Stomach (tissue), 4 donors: Measurements from ENCODE around the gene TTC33.
"Not testable (repeated sequence)": the region's sequence is repeated elsewhere in the genome, so short reads cannot be mapped to it uniquely, and the experiment has no call there.

Source experiments
- EP300 ChIP-seq: sonication (generic); formaldehyde crosslinking; IDR thresholded peaks from one replicate; pipeline ENCODE4 v1.6.1; 2017; ENCODE audit warnings: antibody characterized with exemption
- POLR2A ChIP-seq, 4 donors: fragments of 450-650 bp; IDR thresholded peaks; one replicate each; pipeline ENCODE4 v1.6.1; 2016; ENCODE audit warnings: antibody characterized with exemption in 4 of 4, control low read depth in 2 of 4, mild to moderate bottlenecking in 1 of 4, moderate library complexity in 1 of 4
- TF ChIP-seq, protein P1 (sequence below), 7 experiments: fragments of 450-650 bp in 4 of 7; fragments of 200-600 bp in 3 of 7; sonication (generic) in 3 of 7; IDR thresholded peaks; one replicate each; pipeline ENCODE4 v1.5.1; 2016 to 2019; ENCODE audit warnings: antibody characterized with exemption in 7 of 7, control low read depth in 2 of 7, mild to moderate bottlenecking in 1 of 7

DNA sequence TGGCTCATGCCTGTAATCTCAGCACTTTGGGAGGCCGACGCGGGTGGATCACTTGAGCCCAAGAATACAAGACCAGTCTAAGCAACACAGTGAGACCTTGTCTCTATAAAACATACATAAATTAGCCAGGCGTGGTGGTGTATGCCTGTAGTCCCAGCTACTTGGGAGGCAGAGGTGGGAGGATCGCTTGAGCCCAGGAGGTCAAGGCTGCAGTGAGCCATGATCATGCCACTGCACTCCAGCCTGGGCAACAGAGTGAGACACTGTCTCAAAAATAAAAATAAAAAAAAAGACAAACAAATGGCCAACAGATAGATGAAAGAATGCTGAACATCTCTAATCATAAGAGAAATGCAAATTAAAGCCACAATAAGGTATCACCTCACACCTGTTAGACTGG lies 33.2 kb upstream of the TTC33 start:
- TF ChIP-seq, protein P1, sequence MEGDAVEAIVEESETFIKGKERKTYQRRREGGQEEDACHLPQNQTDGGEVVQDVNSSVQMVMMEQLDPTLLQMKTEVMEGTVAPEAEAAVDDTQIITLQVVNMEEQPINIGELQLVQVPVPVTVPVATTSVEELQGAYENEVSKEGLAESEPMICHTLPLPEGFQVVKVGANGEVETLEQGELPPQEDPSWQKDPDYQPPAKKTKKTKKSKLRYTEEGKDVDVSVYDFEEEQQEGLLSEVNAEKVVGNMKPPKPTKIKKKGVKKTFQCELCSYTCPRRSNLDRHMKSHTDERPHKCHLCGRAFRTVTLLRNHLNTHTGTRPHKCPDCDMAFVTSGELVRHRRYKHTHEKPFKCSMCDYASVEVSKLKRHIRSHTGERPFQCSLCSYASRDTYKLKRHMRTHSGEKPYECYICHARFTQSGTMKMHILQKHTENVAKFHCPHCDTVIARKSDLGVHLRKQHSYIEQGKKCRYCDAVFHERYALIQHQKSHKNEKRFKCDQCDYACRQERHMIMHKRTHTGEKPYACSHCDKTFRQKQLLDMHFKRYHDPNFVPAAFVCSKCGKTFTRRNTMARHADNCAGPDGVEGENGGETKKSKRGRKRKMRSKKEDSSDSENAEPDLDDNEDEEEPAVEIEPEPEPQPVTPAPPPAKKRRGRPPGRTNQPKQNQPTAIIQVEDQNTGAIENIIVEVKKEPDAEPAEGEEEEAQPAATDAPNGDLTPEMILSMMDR (IDR thresholded peaks at IDR 0.05), result not testable (repeated sequence)
- TF ChIP-seq POLR2A (IDR thresholded peaks at IDR 0.05); EP300: not testable (repeated sequence)
